ENCODE results near the gene DNAJC28.
"Not testable (repeated sequence)": the region's sequence is repeated elsewhere in the genome, so short reads cannot be mapped to it uniquely, and the experiment has no call there.

Gene DNAJC28

GRCh38 chr21:33480481-33481103 lies 10.9 kb downstream of the DNAJC28 start:
- no peak for DNase-seq (ENCODE audit: insufficient read length)
- FAIRE-seq: no peak
- TF ChIP-seq POLR2AphosphoS5 (IDR thresholded peaks at IDR 0.05; ENCODE audit: low read depth, low read length) (no peak), POLR2A (IDR thresholded peaks at IDR 0.05; ENCODE audit: low read depth, low read length) (no peak), TAF1 (IDR thresholded peaks at IDR 0.05; ENCODE audit: borderline replicate concordance, low read depth, low read length) (no peak)

- DNase-seq (ENCODE audit: insufficient read length) (peak; percentile 87), FAIRE-seq (peak; percentile 97)
- TF ChIP-seq POLR2AphosphoS5 (IDR thresholded peaks at IDR 0.05; ENCODE audit: low read depth, low read length) (peak; percentile 83), POLR2A (IDR thresholded peaks at IDR 0.05; ENCODE audit: low read depth, low read length) (peak; percentile 92), TAF1 (IDR thresholded peaks at IDR 0.05; ENCODE audit: borderline replicate concordance, low read depth, low read length) (peak; percentile 67; the same call in 1 of the 2 replicates)
Observed at GRCh38 chr21:33479679-33480480, 11.6 kb downstream of the DNAJC28 start, which contains the start of gene TMEM50B. TSS of gene TMEM50B (minus strand) at chr21:33479974. CDS start at chr21:33468885, 11,089 bp downstream.

- DNase-seq (ENCODE audit: insufficient read length) (peak; percentile 48), FAIRE-seq (no peak)
- TF ChIP-seq POLR2AphosphoS5 (IDR thresholded peaks at IDR 0.05; ENCODE audit: low read depth, low read length): no peak
- no peak for TF ChIP-seq POLR2A (IDR thresholded peaks at IDR 0.05; ENCODE audit: low read depth, low read length)
- no peak for TF ChIP-seq TAF1 (IDR thresholded peaks at IDR 0.05; ENCODE audit: borderline replicate concordance, low read depth, low read length)
Observed at GRCh38 chr21:33478935-33479678, 12.4 kb downstream of the DNAJC28 start.

DNA sequence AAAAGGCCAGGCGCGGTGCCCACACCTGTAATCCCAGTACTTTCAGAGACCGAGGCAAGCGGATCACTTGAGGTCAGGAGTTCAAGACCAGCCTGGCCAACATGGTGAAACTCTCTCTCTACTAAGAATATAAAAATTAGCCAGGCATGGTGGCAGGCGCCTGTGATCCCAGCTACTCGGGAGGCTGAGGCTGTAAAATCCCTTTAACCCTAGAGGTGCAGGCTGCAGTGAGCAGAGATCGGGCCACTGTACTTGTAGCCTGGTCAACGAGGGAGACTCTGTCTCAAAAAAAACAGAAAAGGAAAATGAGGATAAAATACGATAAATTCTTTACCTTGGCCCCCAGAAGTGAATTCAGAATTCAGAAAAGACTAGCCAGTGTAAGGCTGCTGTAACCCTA lies 13.3 kb downstream of the DNAJC28 start:
- DNase-seq (ENCODE audit: insufficient read length) (no peak), FAIRE-seq (no peak)
- TF ChIP-seq POLR2A (IDR thresholded peaks at IDR 0.05; ENCODE audit: low read depth, low read length) (no peak), POLR2AphosphoS5 (IDR thresholded peaks at IDR 0.05; ENCODE audit: low read depth, low read length) (no peak)

DNA sequence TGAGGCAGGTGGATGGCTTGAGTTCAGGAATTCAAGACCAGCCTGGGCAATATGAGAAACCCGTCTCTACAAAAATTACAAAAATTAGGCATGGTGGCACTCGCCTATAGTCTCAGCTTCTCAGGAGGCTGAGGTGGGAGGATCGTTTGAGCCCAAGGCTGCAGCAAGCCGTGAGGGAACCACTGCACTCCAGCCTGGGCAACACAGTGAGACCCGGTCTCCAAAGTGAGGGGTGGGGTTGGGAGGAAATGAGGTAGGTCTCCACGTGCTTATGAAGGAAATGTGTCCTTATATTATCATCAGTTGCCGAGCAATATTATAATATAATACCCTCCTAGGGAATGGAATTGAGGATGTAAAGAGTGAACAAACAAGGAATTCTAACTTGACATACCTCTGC lies 14.4 kb downstream of the DNAJC28 start:
- DNase-seq (ENCODE audit: insufficient read length) (no peak), FAIRE-seq (no peak)
- TF ChIP-seq POLR2A (IDR thresholded peaks at IDR 0.05; ENCODE audit: low read depth, low read length): no peak
- TF ChIP-seq POLR2AphosphoS5 (IDR thresholded peaks at IDR 0.05; ENCODE audit: low read depth, low read length): no peak
- TF ChIP-seq TAF1 (IDR thresholded peaks at IDR 0.05; ENCODE audit: borderline replicate concordance, low read depth, low read length): no peak

DNA sequence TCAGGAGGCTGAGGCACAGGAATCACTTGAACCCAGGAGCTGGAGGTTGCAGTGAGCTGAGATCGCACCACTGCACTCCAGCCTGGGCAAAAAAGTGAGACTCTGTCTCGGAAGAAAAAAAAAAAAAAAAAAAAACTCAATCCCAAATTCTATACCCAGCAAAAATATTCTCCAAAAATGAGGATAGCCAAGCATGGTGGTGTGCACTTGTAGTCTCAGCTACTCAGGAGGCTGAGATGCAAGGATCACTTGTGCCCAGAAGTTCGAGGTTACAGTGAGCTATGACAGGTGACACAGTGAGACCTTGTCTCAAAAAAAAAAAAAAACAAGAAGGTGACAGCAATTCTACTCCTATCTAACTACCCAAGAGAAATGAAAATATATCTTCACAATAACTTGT lies 18.2 kb downstream of the DNAJC28 start:
- TF ChIP-seq TAF1 (IDR thresholded peaks at IDR 0.05; ENCODE audit: borderline replicate concordance, low read depth, low read length) (no peak), POLR2A (IDR thresholded peaks at IDR 0.05; ENCODE audit: low read depth, low read length) (no peak), POLR2AphosphoS5 (IDR thresholded peaks at IDR 0.05; ENCODE audit: low read depth, low read length) (no peak)
- DNase-seq (ENCODE audit: insufficient read length) (no peak), FAIRE-seq (no peak)

- DNase-seq (ENCODE audit: insufficient read length): no peak
- no peak for FAIRE-seq
- no peak for TF ChIP-seq POLR2A (IDR thresholded peaks at IDR 0.05; ENCODE audit: low read depth, low read length)
Observed at GRCh38 chr21:33470701-33471100, 20.8 kb downstream of the DNAJC28 start.

GRCh38 chr21:33469183-33469582 lies 22.3 kb downstream of the DNAJC28 start:
- not testable (repeated sequence) for FAIRE-seq

GRCh38 chr21:33461538-33462250 lies 29.8 kb downstream of the DNAJC28 start:
- DNase-seq (ENCODE audit: insufficient read length) (no peak), FAIRE-seq (no peak)
- no peak for TF ChIP-seq TAF1 (IDR thresholded peaks at IDR 0.05; ENCODE audit: borderline replicate concordance, low read depth, low read length)
- no peak for TF ChIP-seq POLR2A (IDR thresholded peaks at IDR 0.05; ENCODE audit: low read depth, low read length)
- TF ChIP-seq POLR2AphosphoS5 (IDR thresholded peaks at IDR 0.05; ENCODE audit: low read depth, low read length): no peak

More at GRCh38 chr21:33469183-33469582, 22.3 kb downstream of the DNAJC28 start:
- not testable (repeated sequence) for DNase-seq (ENCODE audit: insufficient read length)

- FAIRE-seq: no peak
- DNase-seq (ENCODE audit: insufficient read length): no peak
- TF ChIP-seq POLR2AphosphoS5 (IDR thresholded peaks at IDR 0.05; ENCODE audit: low read depth, low read length) (no peak), TAF1 (IDR thresholded peaks at IDR 0.05; ENCODE audit: borderline replicate concordance, low read depth, low read length) (no peak), POLR2A (IDR thresholded peaks at IDR 0.05; ENCODE audit: low read depth, low read length) (no peak)
Observed at GRCh38 chr21:33458861-33459260, 32.7 kb downstream of the DNAJC28 start.

GRCh38 chr21:33455686-33456446 lies 35.6 kb downstream of the DNAJC28 start:
- no peak for TF ChIP-seq TAF1 (IDR thresholded peaks at IDR 0.05; ENCODE audit: borderline replicate concordance, low read depth, low read length)
- no peak for TF ChIP-seq POLR2A (IDR thresholded peaks at IDR 0.05; ENCODE audit: low read depth, low read length)
- no peak for TF ChIP-seq POLR2AphosphoS5 (IDR thresholded peaks at IDR 0.05; ENCODE audit: low read depth, low read length)
- no peak for DNase-seq (ENCODE audit: insufficient read length)
- FAIRE-seq: no peak
